DOHH2 (cell line): Measurements from ENCODE around the gene GIT1.

Source experiments
- H3F3A ChIP-seq: fragments of 200-600 bp; sonication (generic), shearing (Covaris generic); 2 replicates; pipeline ENCODE4 v1.6.0; 2016; ENCODE audit warnings: antibody characterized with exemption, mild to moderate bottlenecking; ENCODE audit not compliant: control insufficient read depth, insufficient read depth
- H3K27ac ChIP-seq: fragments of 200-600 bp; sonication (generic); 2 replicates; pipeline ENCODE4 v1.5.1; 2014; ENCODE audit warnings: low read depth, mild to moderate bottlenecking, low read length, moderate library complexity
- H3K27me3 ChIP-seq: fragments of 200-600 bp; sonication (generic); 2 replicates; pipeline ENCODE4 v1.6.1; 2014; ENCODE audit warnings: mild to moderate bottlenecking, low read length, mixed read lengths; ENCODE audit not compliant: control insufficient read depth
- H3K36me3 ChIP-seq: fragments of 200-600 bp; sonication (generic); 2 replicates; pipeline ENCODE4 v1.6.1; 2014; ENCODE audit warnings: mild to moderate bottlenecking, low read length, moderate library complexity, mixed read lengths; ENCODE audit not compliant: control insufficient read depth
- H3K4me1 ChIP-seq: fragments of 200-600 bp; sonication (generic); 2 replicates; pipeline ENCODE4 v1.6.1; 2014; ENCODE audit warnings: mild to moderate bottlenecking, low read length, mixed read lengths; ENCODE audit not compliant: control insufficient read depth
- H3K4me2 ChIP-seq: fragments of 200-600 bp; sonication (generic); 2 replicates; pipeline ENCODE4 v1.6.0; 2014; ENCODE audit warnings: mild to moderate bottlenecking, low read length, moderate library complexity
- H3K4me3 ChIP-seq: fragments of 200-600 bp; sonication (generic); 2 replicates; pipeline ENCODE4 v1.5.1; 2014; ENCODE audit warnings: mild to moderate bottlenecking, low read length, mixed read lengths
- H3K79me2 ChIP-seq: fragments of 200-600 bp; sonication (generic); 2 replicates; pipeline ENCODE4 v1.6.1; 2014; ENCODE audit warnings: mild to moderate bottlenecking, low read length, mixed read lengths; ENCODE audit not compliant: control insufficient read depth
- H3K9me2 ChIP-seq: fragments of 200-600 bp; sonication (generic); replicated peaks from 2 replicates; pipeline ENCODE4 v1.6.1; 2014; ENCODE audit warnings: mild to moderate bottlenecking, low read length, mixed read lengths; ENCODE audit not compliant: control insufficient read depth
- H3K9me3 ChIP-seq: fragments of 200-600 bp; sonication (generic); 2 replicates; pipeline ENCODE4 v1.6.1; 2014; ENCODE audit warnings: antibody characterized with exemption, low read length, mixed read lengths; ENCODE audit not compliant: control insufficient read depth, insufficient read depth
- H4K20me1 ChIP-seq: fragments of 200-600 bp; sonication (generic); 2 replicates; pipeline ENCODE4 v1.6.0; 2014; ENCODE audit warnings: low read depth, mild to moderate bottlenecking, antibody characterized with exemption, low read length, moderate library complexity; ENCODE audit not compliant: control insufficient read depth, insufficient read depth
- CTCF ChIP-seq: fragments of 200-600 bp; sonication (generic); IDR thresholded peaks from one replicate; pipeline ENCODE4 v1.5.1; 2014; ENCODE audit warnings: antibody characterized with exemption, mild to moderate bottlenecking, low read depth, low read length; ENCODE audit not compliant: poor library complexity, severe bottlenecking
- EZH2phosphoT487 ChIP-seq: fragments of 200-600 bp; sonication (generic); IDR thresholded peaks from 2 replicates; pipeline ENCODE4 v1.6.1; 2017; ENCODE audit warnings: borderline replicate concordance, mild to moderate bottlenecking, antibody characterized with exemption, low read length, moderate library complexity, mixed read lengths

GIT1 gene

DNA sequence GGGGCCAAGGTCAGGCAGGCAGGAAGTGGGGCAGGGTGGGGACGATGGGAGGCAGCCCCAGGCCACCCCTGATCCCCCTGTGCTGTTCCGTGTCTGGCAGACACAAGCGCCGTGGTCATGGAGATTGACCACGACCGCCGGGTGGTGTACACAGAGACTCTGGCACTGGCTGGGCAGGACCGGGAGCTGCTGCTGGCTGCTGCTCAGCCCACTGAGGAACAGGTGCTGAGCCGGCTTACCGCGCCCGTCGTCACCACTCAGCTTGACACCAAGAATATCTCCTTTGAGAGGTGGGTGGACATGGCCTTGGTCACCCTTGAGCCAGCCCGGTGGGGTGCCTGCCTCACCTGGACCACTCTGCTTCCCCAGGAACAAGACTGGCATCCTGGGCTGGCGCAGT lies 19.5 kb upstream of the GIT1 start:
- H3K36me3 ChIP-seq: peaks cover 10% of the 10 kb centered on the region; the same call in 1 of the 2 replicates
- no peaks in the 10 kb centered on the region for H3F3A ChIP-seq
- H3K27me3 ChIP-seq: no peaks in the 10 kb centered on the region
- no peak overlapping the region for H3K27ac ChIP-seq
- H3K79me2 ChIP-seq: peaks cover 7% of the 10 kb centered on the region
- H3K4me1 ChIP-seq: peaks cover 15% of the 10 kb centered on the region
- no peaks in the 10 kb centered on the region for H3K9me2 ChIP-seq
- TF ChIP-seq CTCF: no peak
- TF ChIP-seq EZH2phosphoT487: no peak
- peaks cover 2% of the 10 kb centered on the region; the same call in 1 of the 2 replicates for H4K20me1 ChIP-seq
- H3K9me3 ChIP-seq: no peaks in the 10 kb centered on the region
- H3K4me2 ChIP-seq: no peak overlapping the region
- no peak overlapping the region for H3K4me3 ChIP-seq

DNA sequence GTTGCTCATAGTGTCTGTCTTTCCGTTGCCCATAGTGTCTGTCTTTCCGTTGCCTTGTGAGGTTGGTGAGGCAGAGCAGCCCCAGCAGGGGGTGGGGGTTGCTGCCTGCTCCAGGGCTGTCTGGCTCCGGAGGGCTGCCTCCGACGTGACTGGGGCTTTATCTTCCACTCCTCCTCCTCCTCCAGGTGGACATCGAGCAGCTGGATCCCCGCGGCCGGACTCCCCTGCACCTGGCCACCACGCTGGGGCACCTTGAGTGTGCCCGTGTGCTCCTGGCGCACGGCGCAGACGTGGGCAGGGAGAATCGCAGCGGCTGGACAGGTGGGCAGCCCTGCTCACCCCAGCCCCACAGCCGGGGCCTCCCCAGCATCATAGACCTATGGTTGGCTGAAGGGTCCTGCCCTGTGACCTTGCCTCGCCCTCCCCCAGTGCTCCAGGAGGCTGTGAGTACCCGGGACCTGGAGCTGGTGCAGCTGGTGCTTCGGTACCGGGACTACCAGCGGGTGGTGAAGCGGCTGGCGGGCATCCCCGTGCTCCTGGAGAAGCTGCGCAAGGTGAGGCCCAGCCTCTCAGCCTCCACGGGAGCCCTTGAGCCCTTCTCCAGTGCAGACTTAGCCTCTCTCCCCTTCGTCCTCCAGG lies 18.2 kb upstream of the GIT1 start:
- no peak overlapping the region for H3K27ac ChIP-seq
- TF ChIP-seq CTCF (no peak), EZH2phosphoT487 (no peak)
- peaks cover 16% of the 10 kb centered on the region for H3K79me2 ChIP-seq
- H3K9me2 ChIP-seq: no peaks in the 10 kb centered on the region
- no peaks in the 10 kb centered on the region for H3K27me3 ChIP-seq
- no peaks in the 10 kb centered on the region for H3K9me3 ChIP-seq
- no peak overlapping the region for H3K4me2 ChIP-seq
- H3F3A ChIP-seq: no peaks in the 10 kb centered on the region
- H3K4me3 ChIP-seq: no peak overlapping the region
- H3K4me1 ChIP-seq: peaks cover 13% of the 10 kb centered on the region
- H4K20me1 ChIP-seq: no peaks in the 10 kb centered on the region; the same call in 1 of the 2 replicates
- H3K36me3 ChIP-seq: peaks cover 7% of the 10 kb centered on the region; the same call in 1 of the 2 replicates

GRCh38 chr17:29603109-29603674 lies 13.7 kb upstream of the GIT1 start:
- peaks cover 21% of the 10 kb centered on the region for H3K4me1 ChIP-seq
- H3K27ac ChIP-seq: no peak overlapping the region
- H3K4me2 ChIP-seq: no peak overlapping the region; the same call in 1 of the 2 replicates
- no peaks in the 10 kb centered on the region for H3K9me3 ChIP-seq
- H4K20me1 ChIP-seq: no peaks in the 10 kb centered on the region
- no peaks in the 10 kb centered on the region for H3F3A ChIP-seq
- H3K9me2 ChIP-seq: no peaks in the 10 kb centered on the region
- H3K79me2 ChIP-seq: peaks cover 31% of the 10 kb centered on the region
- H3K27me3 ChIP-seq: no peaks in the 10 kb centered on the region
- no peak overlapping the region for H3K4me3 ChIP-seq
- no peaks in the 10 kb centered on the region for H3K36me3 ChIP-seq
- no peak for TF ChIP-seq EZH2phosphoT487
- TF ChIP-seq CTCF: no peak
